Activated naive CD8-positive, alpha-beta T cell treated with anti-CD3 and anti-CD28 coated beads for 36 hours (primary cell): ENCODE measurements around the gene ATP1B1. TPM values are rescaled to one million over a fixed set of nuclear protein-coding genes. Genes with fewer than 3 reads are reported as not detected.

Source experiments
- DNase-seq: peaks from one replicate; pipeline ENCODE4 v3.0.0; 2021
- H3K27ac Mint-ChIP-seq: one replicate; pipeline ENCODE4 v1.8.0; 2022; ENCODE audit warnings: mild to moderate bottlenecking, moderate library complexity, mixed read lengths
- H3K27me3 Mint-ChIP-seq: one replicate; pipeline ENCODE4 v1.8.0; 2022; ENCODE audit warnings: mild to moderate bottlenecking, mixed read lengths
- H3K36me3 Mint-ChIP-seq: one replicate; pipeline ENCODE4 v1.8.0; 2021; ENCODE audit warnings: mild to moderate bottlenecking, mixed read lengths
- H3K4me1 Mint-ChIP-seq: one replicate; pipeline ENCODE4 v1.8.0; 2021; ENCODE audit warnings: mixed read lengths
- H3K4me3 Mint-ChIP-seq: one replicate; pipeline ENCODE4 v1.8.0; 2022; ENCODE audit warnings: mild to moderate bottlenecking, moderate library complexity, mixed read lengths
- H3K9me3 Mint-ChIP-seq: one replicate; pipeline ENCODE4 v1.8.0; 2022; ENCODE audit warnings: mixed read lengths
- total RNA-seq, 2 experiments: library from RNA; stranded (reverse); gene quantifications; one replicate each; pipeline ENCODE4 v1.2.3, GENCODE V29; 2021

ATP1B1 gene
- total RNA-seq, 2 experiments from 2014 or later, result 3.3 to 4.1 TPM

DNA sequence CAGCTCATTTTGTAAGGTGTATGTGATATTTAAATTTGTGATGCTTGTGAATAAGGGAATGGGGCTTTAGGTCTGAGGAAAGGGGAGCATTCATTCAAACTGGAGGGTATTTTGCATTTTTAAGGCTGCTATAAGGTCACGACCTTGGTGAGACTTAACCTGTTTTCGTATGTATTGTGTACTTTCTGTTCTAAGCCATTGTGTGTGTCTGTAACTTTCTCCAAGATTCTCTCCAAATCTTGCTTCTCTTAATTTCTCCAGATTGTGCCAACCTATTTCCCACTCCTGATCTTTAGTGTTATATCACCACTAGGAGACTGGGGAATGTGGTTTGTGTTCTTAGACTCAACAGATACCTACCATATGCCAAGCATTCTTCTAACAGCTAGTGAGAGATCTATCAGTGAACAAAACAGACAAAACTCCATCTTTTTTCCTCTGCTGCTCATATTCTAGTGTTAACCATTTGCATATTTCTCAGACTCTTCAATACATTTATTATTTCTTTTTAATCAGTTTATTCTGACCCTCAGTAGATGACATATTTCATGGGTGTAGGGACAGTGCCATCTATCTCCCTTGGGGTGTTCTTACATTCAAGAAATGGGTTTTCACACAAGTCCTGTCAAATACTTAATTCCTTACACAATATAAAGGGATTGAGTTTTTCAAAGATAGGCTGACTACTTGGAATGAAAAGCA is 27.5 kb downstream of the ATP1B1 start:
- DNase-seq, result no peak
- Mint-ChIP-seq H3K27ac (no peak overlapping the region), H3K9me3 (no peaks in the 10 kb centered on the region), H3K36me3 (peaks cover 5% of the 10 kb centered on the region), H3K4me3 (no peak overlapping the region), H3K27me3 (no peaks in the 10 kb centered on the region), H3K4me1 (peaks cover 13% of the 10 kb centered on the region)

DNA sequence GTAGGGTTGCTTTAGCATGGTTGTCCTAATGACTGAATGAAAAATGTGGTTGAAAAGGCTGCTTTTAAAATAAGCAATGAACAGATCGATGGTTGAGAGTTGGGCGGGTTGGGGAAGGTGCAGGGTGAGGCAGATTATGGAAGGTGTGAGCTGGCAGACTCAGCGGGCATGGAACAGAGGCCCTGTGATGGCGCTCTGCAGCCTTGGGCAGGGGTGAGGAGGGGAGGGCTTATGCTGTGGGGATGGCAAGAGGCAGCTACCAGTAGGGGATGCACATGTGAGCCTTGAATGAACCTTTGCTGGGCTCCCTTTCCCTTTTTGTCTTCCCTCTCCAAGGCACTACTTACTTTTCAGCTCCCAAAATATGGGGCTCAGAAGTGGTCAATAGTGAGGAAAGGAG is 30.9 kb downstream of the ATP1B1 start:
- Mint-ChIP-seq H3K4me1 (peaks cover 19% of the 10 kb centered on the region), H3K4me3 (no peak overlapping the region), H3K9me3 (no peaks in the 10 kb centered on the region), H3K27me3 (no peaks in the 10 kb centered on the region), H3K36me3 (peaks cover 5% of the 10 kb centered on the region), H3K27ac (no peak overlapping the region)
- DNase-seq, result no peak

GRCh38 chr1:169138866-169139670 is 32.6 kb downstream of the ATP1B1 start:
- Mint-ChIP-seq H3K36me3 (peaks cover 2% of the 10 kb centered on the region), H3K4me3 (no peak overlapping the region), H3K9me3 (no peaks in the 10 kb centered on the region), H3K27me3 (no peaks in the 10 kb centered on the region), H3K27ac (peak overlapping the region; percentile 75), H3K4me1 (peaks cover 21% of the 10 kb centered on the region)
- no peak for DNase-seq

DNA sequence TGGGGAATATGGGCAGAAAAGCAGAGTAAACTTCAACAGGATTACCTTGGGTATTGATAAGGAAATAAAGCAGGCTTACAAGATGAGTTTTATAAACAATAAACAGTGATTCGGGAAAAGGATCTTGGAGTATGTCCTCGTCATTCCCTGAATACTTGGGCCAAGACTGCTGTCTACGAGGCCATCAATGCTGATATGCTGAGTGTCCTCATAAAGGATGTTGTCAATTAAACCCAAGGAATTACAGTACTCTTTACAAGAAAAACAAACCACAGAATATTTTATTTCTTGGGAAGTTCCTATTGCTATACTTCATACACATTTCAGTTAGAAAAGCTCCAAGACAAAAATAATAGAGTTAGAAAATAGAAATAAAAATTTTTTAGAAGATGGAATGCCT is 34.9 kb downstream of the ATP1B1 start:
- H3K27me3 Mint-ChIP-seq, result no peaks in the 10 kb centered on the region
- DNase-seq, result no peak
- no peaks in the 10 kb centered on the region for H3K9me3 Mint-ChIP-seq
- no peak overlapping the region for H3K4me3 Mint-ChIP-seq
- H3K36me3 Mint-ChIP-seq, result peaks cover 4% of the 10 kb centered on the region
- H3K27ac Mint-ChIP-seq, result no peak overlapping the region
- peaks cover 21% of the 10 kb centered on the region for H3K4me1 Mint-ChIP-seq

- Mint-ChIP-seq H3K9me3 (no peaks in the 10 kb centered on the region), H3K36me3 (peaks cover 4% of the 10 kb centered on the region), H3K27ac (no peak overlapping the region), H3K4me1 (peaks cover 20% of the 10 kb centered on the region), H3K27me3 (no peaks in the 10 kb centered on the region), H3K4me3 (no peak overlapping the region)
- no peak for DNase-seq
Observed at GRCh38 chr1:169142129-169142528, 35.6 kb downstream of the ATP1B1 start.

GRCh38 chr1:169143346-169143745 is 36.9 kb downstream of the ATP1B1 start:
- Mint-ChIP-seq H3K27me3 (no peaks in the 10 kb centered on the region), H3K4me3 (no peak overlapping the region), H3K36me3 (peaks cover 4% of the 10 kb centered on the region), H3K27ac (no peak overlapping the region), H3K9me3 (no peaks in the 10 kb centered on the region), H3K4me1 (peaks cover 16% of the 10 kb centered on the region)
- DNase-seq, result no peak

GRCh38 chr1:169143984-169144383 is 37.5 kb downstream of the ATP1B1 start:
- H3K4me1 Mint-ChIP-seq, result peaks cover 11% of the 10 kb centered on the region
- H3K27ac Mint-ChIP-seq, result no peak overlapping the region
- DNase-seq, result no peak
- no peak overlapping the region for H3K4me3 Mint-ChIP-seq
- H3K27me3 Mint-ChIP-seq, result no peaks in the 10 kb centered on the region
- H3K9me3 Mint-ChIP-seq, result no peaks in the 10 kb centered on the region
- H3K36me3 Mint-ChIP-seq, result peaks cover 4% of the 10 kb centered on the region

- no peak for DNase-seq
Observed at GRCh38 chr1:169144941-169145626, 38.6 kb downstream of the ATP1B1 start.

DNA sequence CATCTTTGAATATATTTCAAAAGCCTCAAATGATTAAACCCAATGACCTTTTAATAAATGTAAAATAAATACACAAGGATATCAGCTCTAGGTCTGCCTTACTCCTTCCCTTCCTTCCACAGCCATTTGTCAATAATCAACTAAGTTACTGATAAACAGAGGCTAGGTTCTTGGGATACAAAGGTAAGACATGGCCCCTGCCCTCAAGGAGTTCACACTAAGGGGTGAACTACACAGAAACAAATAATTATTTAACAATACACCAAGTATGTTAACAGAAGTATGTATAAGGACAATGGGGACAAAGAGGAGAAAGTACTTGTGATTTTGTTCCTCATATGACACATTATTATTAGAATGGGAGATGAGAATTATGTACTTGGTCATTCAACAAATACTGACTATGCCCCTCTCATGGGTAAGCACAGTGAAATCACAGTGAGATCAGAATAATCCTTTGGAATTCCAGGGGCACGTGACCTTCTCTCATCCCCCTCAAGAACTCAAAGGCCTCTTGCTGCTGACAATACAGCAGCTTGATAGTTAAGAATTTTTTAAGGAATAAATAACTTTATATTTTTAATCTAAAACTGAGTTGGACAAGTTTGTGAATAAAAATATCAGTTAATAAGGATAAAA is 40.2 kb downstream of the ATP1B1 start:
- peaks cover 3% of the 10 kb centered on the region for H3K36me3 Mint-ChIP-seq
- no peaks in the 10 kb centered on the region for H3K27me3 Mint-ChIP-seq
- peaks cover 2% of the 10 kb centered on the region for H3K4me1 Mint-ChIP-seq
- H3K27ac Mint-ChIP-seq, result no peak overlapping the region
- no peak for DNase-seq
- no peaks in the 10 kb centered on the region for H3K9me3 Mint-ChIP-seq
- no peak overlapping the region for H3K4me3 Mint-ChIP-seq

More at GRCh38 chr1:169144941-169145626, 38.6 kb downstream of the ATP1B1 start:
- Mint-ChIP-seq H3K4me3 (no peak overlapping the region), H3K9me3 (no peaks in the 10 kb centered on the region), H3K27me3 (no peaks in the 10 kb centered on the region), H3K4me1 (peaks cover 6% of the 10 kb centered on the region), H3K27ac (no peak overlapping the region), H3K36me3 (peaks cover 3% of the 10 kb centered on the region)

DNA sequence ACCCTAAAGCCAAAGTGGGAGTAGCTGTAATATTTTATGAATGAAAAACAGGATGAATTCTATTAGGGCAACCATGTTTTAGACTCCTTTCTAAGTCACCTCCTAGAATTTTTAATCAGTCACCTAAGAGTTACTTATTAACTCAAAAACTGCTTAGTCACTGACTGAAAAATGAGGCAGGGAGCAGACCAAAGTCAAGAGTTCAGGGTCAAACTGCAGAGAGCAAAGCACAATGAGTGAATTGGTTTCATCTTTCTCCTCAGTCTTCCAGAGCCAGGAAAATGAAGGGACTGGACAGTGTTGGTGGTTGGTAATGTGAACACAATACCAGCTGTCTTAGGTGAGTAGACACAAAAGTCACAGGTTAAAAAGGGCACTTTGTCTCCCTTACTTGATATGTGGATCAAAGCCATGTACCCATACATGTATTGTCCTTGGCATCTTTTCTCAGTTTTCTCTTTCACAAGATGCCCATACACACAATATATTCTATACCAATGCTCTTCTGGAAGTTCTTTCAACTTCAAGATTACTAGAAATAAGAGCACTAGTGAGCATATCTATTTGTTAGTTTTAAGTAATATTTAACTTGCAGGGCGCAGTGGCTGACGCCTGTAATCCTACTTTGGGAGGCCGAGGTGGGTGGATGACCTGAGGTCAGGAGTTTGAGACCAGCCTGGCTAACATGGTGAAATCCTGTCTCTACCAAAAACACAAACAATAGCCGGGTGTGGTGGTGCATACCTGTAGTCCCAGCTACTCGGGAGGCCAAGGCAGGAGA is 42.2 kb downstream of the ATP1B1 start:
- Mint-ChIP-seq H3K36me3 (peaks cover 3% of the 10 kb centered on the region), H3K27ac (no peak overlapping the region), H3K4me1 (no peaks in the 10 kb centered on the region), H3K4me3 (no peak overlapping the region), H3K27me3 (no peaks in the 10 kb centered on the region), H3K9me3 (no peaks in the 10 kb centered on the region)
- DNase-seq, result no peak

DNA sequence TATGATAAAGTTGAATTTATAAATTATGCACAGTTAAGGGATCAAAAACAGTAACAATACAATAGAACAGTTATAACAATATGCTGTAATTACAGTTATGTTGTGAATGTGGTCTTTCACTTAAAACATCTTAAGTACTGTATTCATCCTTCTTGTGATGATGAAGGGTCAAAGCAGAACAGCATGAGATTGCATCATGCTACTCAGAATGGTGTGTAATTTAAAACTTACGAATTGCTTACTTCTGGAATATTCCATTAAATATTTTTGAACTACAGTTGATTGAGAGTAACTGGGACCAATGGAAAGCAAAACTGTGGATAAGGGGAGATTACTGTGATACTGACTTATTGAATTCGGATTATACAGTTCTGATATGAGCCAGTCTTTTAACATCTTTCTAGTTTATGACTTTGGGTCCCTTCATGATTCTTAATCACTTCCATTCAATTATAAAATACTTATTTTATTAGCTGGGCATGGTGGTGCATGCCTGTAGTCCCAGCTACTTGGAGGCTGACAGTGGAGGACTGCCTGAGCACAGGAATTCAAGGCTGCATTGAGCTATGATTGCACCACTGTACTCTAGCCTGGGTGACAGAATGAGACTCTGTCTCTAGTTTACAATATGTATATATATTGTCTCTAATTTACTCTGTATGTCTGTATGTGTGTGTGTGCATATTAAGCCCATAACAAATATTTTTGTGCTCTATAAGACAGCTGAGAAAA is 43.2 kb downstream of the ATP1B1 start:
- no peak overlapping the region for H3K27ac Mint-ChIP-seq
- H3K4me3 Mint-ChIP-seq, result no peak overlapping the region
- H3K27me3 Mint-ChIP-seq, result no peaks in the 10 kb centered on the region
- H3K36me3 Mint-ChIP-seq, result peaks cover 3% of the 10 kb centered on the region
- no peaks in the 10 kb centered on the region for H3K4me1 Mint-ChIP-seq
- no peak for DNase-seq
- H3K9me3 Mint-ChIP-seq, result no peaks in the 10 kb centered on the region

- Mint-ChIP-seq H3K4me3 (no peak overlapping the region), H3K27ac (no peak overlapping the region), H3K27me3 (no peaks in the 10 kb centered on the region)
Observed at GRCh38 chr1:169150641-169151337, 44.3 kb downstream of the ATP1B1 start.

DNA sequence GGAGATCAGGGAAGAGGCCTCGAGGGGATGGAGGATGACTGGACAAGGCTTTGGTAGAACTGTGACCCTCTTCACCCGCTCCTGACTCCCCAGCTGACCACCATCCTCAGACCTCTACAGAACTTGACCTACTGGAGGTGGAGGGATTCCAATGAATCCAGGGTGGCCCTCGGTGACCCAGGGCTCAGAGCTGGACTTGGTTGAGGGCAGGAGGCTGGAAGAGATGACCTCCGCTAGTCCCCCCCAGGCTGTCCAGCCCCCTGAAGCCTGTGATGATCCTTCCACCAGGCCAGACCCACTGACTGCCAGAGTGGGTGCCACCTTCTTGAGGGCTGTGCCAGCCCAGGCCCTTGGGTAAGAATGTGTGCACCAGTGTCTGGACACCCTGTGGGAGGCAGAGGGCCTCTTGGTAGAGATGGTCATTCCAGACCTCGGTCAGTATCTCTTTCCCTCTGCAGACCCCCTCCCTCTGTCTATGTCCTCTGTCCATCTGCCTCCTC is 44.9 kb downstream of the ATP1B1 start:
- H3K27ac Mint-ChIP-seq, result no peak overlapping the region
- H3K9me3 Mint-ChIP-seq, result no peaks in the 10 kb centered on the region
- DNase-seq, result no peak
- H3K36me3 Mint-ChIP-seq, result no peaks in the 10 kb centered on the region
- no peaks in the 10 kb centered on the region for H3K4me1 Mint-ChIP-seq
- H3K4me3 Mint-ChIP-seq, result no peak overlapping the region
- H3K27me3 Mint-ChIP-seq, result no peaks in the 10 kb centered on the region

More at GRCh38 chr1:169150641-169151337, 44.3 kb downstream of the ATP1B1 start:
- H3K9me3 Mint-ChIP-seq, result no peaks in the 10 kb centered on the region
- no peaks in the 10 kb centered on the region for H3K4me1 Mint-ChIP-seq
- H3K36me3 Mint-ChIP-seq, result no peaks in the 10 kb centered on the region
- DNase-seq, result no peak
